Neural cell (in vitro differentiated cells): ENCODE measurements around the gene DIP2C. TPM values are rescaled to one million over a fixed set of nuclear protein-coding genes. Genes with fewer than 3 reads are reported as not detected.

Source experiments
- H2AFZ ChIP-seq: fragments of 200-600, 300-800 bp; sonication (generic), shearing (Covaris generic); 2 replicates; pipeline ENCODE4 v1.6.0; 2014; ENCODE audit warnings: low read depth, mild to moderate bottlenecking, antibody characterized with exemption, low read length, moderate library complexity
- H3F3A ChIP-seq: fragments of 200-600 bp; shearing (Covaris generic); 2 replicates; pipeline ENCODE4 v1.6.1; 2016; ENCODE audit warnings: mild to moderate bottlenecking, moderate library complexity, mixed read lengths, antibody characterized with exemption, low read length; ENCODE audit not compliant: insufficient read depth, poor library complexity, severe bottlenecking
- H3K27ac ChIP-seq: fragments of 200-600, 300-800 bp; sonication (generic), shearing (Covaris generic); 2 replicates; pipeline ENCODE4 v1.5.1; 2014; ENCODE audit warnings: mild to moderate bottlenecking, low read length, moderate library complexity
- H3K27me3 ChIP-seq: fragments of 300-800, 200-600 bp; sonication (generic), shearing (Covaris generic); 2 replicates; pipeline ENCODE4 v1.6.0; 2014; ENCODE audit warnings: mild to moderate bottlenecking, low read depth, low read length, moderate library complexity; ENCODE audit not compliant: insufficient read depth
- H3K36me3 ChIP-seq: fragments of 300-800, 200-600 bp; sonication (generic), shearing (Covaris generic); 2 replicates; pipeline ENCODE4 v1.5.1; 2014; ENCODE audit warnings: mild to moderate bottlenecking, antibody characterized with exemption, low read length, moderate library complexity; ENCODE audit not compliant: insufficient read depth
- H3K4me2 ChIP-seq: fragments of 300-800, 200-600 bp; sonication (generic), shearing (Covaris generic); 2 replicates; pipeline ENCODE4 v1.6.0; 2014; ENCODE audit warnings: mild to moderate bottlenecking, low read length
- H3K4me3 ChIP-seq: fragments of 300-800, 200-600 bp; sonication (generic), shearing (Covaris generic); 2 replicates; pipeline ENCODE4 v1.5.1; 2014; ENCODE audit warnings: mild to moderate bottlenecking, low read length, moderate library complexity
- H3K79me2 ChIP-seq: fragments of 200-600 bp; shearing (Covaris generic); replicated peaks from 2 replicates; pipeline ENCODE4 v1.6.0; 2014; ENCODE audit warnings: mild to moderate bottlenecking, low read length, moderate library complexity; ENCODE audit not compliant: insufficient read depth
- H3K9ac ChIP-seq: fragments of 300-800, 200-600 bp; sonication (generic), shearing (Covaris generic); 2 replicates; pipeline ENCODE4 v1.6.1; 2016; ENCODE audit warnings: mild to moderate bottlenecking, low read length, mixed read lengths
- H3K9me2 ChIP-seq: fragments of 200-600 bp; shearing (Covaris generic); 2 replicates; pipeline ENCODE4 v1.6.1; 2016; ENCODE audit warnings: mild to moderate bottlenecking, low read length, mixed read lengths; ENCODE audit not compliant: insufficient read depth
- H3K9me3 ChIP-seq: fragments of 200-600, 300-800 bp; sonication (generic), shearing (Covaris generic); 2 replicates; pipeline ENCODE4 v1.6.1; 2016; ENCODE audit warnings: mild to moderate bottlenecking, mixed run types, low read length, moderate library complexity, mixed read lengths
- H4K20me1 ChIP-seq: fragments of 200-600 bp; shearing (Covaris generic); 2 replicates; pipeline ENCODE4 v1.6.1; 2016; ENCODE audit warnings: mild to moderate bottlenecking, mixed run types; ENCODE audit not compliant: insufficient read depth
- EP300 ChIP-seq: fragments of 450-650 bp; conservative IDR thresholded peaks from 2 replicates; pipeline ENCODE4 v1.6.1; 2014; ENCODE audit warnings: antibody characterized with exemption, mild to moderate bottlenecking, moderate library complexity; ENCODE audit not compliant: poor library complexity, severe bottlenecking
- POLR2AphosphoS5 ChIP-seq: IDR thresholded peaks from 2 replicates; pipeline ENCODE4 v1.6.1; 2012
- RAD21 ChIP-seq: fragments of 450-650 bp; conservative IDR thresholded peaks from 2 replicates; pipeline ENCODE4 v1.6.1; 2014; ENCODE audit warnings: antibody characterized with exemption, mild to moderate bottlenecking, moderate library complexity
- SMC3 ChIP-seq: fragments of 450-650 bp; conservative IDR thresholded peaks from 2 replicates; pipeline ENCODE4 v1.6.1; 2014; ENCODE audit warnings: antibody characterized with exemption, mild to moderate bottlenecking, moderate library complexity; ENCODE audit not compliant: poor library complexity
- TAF1 ChIP-seq: IDR thresholded peaks from 2 replicates; pipeline ENCODE4 v1.6.1; 2012; ENCODE audit warnings: low read depth
- polyA plus RNA-seq: library from polyadenylated mRNA; depleted of rRNA; stranded (reverse); fragments of >200 nt; gene quantifications from 2 replicates; pipeline ENCODE4 v1.2.3, GENCODE V29; 2014
- TF ChIP-seq, protein P1 (sequence below): IDR thresholded peaks from 2 replicates; pipeline ENCODE4 v1.6.1; 2012; ENCODE audit warnings: borderline replicate concordance
- TF ChIP-seq, protein P2 (sequence below): fragments of 450-650 bp; IDR thresholded peaks from 2 replicates; pipeline ENCODE4 v1.5.1; 2014; ENCODE audit warnings: antibody characterized with exemption, mild to moderate bottlenecking, moderate library complexity; ENCODE audit not compliant: poor library complexity, severe bottlenecking

The DIP2C gene
- polyA plus RNA-seq, 1 donor from 2014 or later = 24.1 TPM

DNA sequence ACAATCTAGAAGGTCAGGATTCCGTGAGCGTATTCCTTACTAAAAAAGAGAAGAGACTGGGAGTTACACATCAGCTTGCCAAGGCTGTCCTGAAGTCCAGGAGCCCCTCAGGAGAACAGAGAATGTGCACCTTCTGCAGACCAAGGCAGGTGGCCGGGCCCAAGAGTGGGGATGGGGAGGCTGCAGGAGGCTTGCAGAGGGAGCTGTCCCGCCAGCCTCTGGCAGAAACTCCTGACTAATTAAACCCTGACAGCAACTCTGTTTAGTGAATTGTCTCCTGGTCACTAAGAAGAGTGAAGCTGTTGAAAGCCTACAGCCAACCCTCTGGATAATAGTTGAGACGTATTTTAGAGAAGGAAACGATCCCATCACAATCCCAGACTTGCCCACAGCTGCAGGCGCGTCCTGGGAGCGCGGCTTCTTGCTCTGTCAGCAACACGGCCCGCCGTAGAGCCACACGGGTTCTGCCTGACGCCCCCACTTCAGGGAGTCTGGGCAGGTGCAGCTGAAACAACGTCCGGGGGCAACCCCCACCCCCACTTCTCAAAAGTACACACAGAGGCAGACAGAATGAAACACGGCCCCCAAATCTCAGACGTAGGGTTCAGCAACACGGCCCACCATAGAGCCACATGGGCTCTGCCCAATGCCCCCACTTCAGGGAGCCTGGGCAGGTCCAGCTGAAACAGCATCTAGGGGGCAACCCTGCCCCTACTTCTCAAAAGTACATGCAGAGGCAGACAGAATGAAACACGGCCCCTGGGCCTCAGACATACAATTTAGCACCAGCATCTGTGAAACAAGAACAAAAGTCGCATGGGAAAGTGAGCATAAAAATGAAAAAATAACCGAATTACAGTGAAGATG is 45.2 kb downstream of the DIP2C start:
- H3K9me2 ChIP-seq = no peaks in the 10 kb centered on the region
- no peaks in the 10 kb centered on the region for H3F3A ChIP-seq
- no peak overlapping the region for H3K27ac ChIP-seq
- H3K79me2 ChIP-seq = peaks cover 50% of the 10 kb centered on the region
- H3K9me3 ChIP-seq = peaks cover 3% of the 10 kb centered on the region
- TF ChIP-seq, protein P1, sequence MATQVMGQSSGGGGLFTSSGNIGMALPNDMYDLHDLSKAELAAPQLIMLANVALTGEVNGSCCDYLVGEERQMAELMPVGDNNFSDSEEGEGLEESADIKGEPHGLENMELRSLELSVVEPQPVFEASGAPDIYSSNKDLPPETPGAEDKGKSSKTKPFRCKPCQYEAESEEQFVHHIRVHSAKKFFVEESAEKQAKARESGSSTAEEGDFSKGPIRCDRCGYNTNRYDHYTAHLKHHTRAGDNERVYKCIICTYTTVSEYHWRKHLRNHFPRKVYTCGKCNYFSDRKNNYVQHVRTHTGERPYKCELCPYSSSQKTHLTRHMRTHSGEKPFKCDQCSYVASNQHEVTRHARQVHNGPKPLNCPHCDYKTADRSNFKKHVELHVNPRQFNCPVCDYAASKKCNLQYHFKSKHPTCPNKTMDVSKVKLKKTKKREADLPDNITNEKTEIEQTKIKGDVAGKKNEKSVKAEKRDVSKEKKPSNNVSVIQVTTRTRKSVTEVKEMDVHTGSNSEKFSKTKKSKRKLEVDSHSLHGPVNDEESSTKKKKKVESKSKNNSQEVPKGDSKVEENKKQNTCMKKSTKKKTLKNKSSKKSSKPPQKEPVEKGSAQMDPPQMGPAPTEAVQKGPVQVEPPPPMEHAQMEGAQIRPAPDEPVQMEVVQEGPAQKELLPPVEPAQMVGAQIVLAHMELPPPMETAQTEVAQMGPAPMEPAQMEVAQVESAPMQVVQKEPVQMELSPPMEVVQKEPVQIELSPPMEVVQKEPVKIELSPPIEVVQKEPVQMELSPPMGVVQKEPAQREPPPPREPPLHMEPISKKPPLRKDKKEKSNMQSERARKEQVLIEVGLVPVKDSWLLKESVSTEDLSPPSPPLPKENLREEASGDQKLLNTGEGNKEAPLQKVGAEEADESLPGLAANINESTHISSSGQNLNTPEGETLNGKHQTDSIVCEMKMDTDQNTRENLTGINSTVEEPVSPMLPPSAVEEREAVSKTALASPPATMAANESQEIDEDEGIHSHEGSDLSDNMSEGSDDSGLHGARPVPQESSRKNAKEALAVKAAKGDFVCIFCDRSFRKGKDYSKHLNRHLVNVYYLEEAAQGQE = no peak
- no peak for TF ChIP-seq EP300
- TF ChIP-seq SMC3 = no peak
- TF ChIP-seq RAD21 = no peak
- no peak for TF ChIP-seq TAF1
- no peak for TF ChIP-seq POLR2AphosphoS5
- no peaks in the 10 kb centered on the region for H3K36me3 ChIP-seq
- no peaks in the 10 kb centered on the region for H3K27me3 ChIP-seq
- no peak overlapping the region for H2AFZ ChIP-seq
- H3K9ac ChIP-seq = no peak overlapping the region
- no peak overlapping the region for H3K4me3 ChIP-seq
- no peak overlapping the region for H3K4me2 ChIP-seq
- H4K20me1 ChIP-seq = peaks cover 12% of the 10 kb centered on the region

- no peak overlapping the region for H3K9ac ChIP-seq
- no peak overlapping the region for H3K27ac ChIP-seq
- H3K27me3 ChIP-seq = no peaks in the 10 kb centered on the region
- peaks cover 66% of the 10 kb centered on the region for H3K79me2 ChIP-seq
- peaks cover 19% of the 10 kb centered on the region for H4K20me1 ChIP-seq
- H3K9me3 ChIP-seq = peaks cover 3% of the 10 kb centered on the region
- H3K36me3 ChIP-seq = no peaks in the 10 kb centered on the region
- no peaks in the 10 kb centered on the region for H3F3A ChIP-seq
- H3K4me3 ChIP-seq = no peak overlapping the region
- no peak overlapping the region for H2AFZ ChIP-seq
- H3K4me2 ChIP-seq = no peak overlapping the region
- H3K9me2 ChIP-seq = no peaks in the 10 kb centered on the region
- TF ChIP-seq, protein P2, sequence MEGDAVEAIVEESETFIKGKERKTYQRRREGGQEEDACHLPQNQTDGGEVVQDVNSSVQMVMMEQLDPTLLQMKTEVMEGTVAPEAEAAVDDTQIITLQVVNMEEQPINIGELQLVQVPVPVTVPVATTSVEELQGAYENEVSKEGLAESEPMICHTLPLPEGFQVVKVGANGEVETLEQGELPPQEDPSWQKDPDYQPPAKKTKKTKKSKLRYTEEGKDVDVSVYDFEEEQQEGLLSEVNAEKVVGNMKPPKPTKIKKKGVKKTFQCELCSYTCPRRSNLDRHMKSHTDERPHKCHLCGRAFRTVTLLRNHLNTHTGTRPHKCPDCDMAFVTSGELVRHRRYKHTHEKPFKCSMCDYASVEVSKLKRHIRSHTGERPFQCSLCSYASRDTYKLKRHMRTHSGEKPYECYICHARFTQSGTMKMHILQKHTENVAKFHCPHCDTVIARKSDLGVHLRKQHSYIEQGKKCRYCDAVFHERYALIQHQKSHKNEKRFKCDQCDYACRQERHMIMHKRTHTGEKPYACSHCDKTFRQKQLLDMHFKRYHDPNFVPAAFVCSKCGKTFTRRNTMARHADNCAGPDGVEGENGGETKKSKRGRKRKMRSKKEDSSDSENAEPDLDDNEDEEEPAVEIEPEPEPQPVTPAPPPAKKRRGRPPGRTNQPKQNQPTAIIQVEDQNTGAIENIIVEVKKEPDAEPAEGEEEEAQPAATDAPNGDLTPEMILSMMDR = no peak
Observed at GRCh38 chr10:642186-642890, 47.1 kb downstream of the DIP2C start.
